ENCODE measurements around the gene MIS12.
A peak's percentile ranks its signal among the peaks of the same experiment; 100 is the strongest.

The MIS12 gene

GRCh38 chr17:5522476-5522875 is 36.1 kb downstream of the MIS12 start:
- Histone ChIP-seq H3K27me3 (ENCODE audit: insufficient read depth, poor library complexity, severe bottlenecking) (no peaks in the 10 kb centered on the region), H3K4me3 (ENCODE audit: severe bottlenecking) (no peak overlapping the region), H3K9me3 (ENCODE audit: severe bottlenecking) (no peaks in the 10 kb centered on the region), H3K4me1 (ENCODE audit: insufficient read depth, poor library complexity, severe bottlenecking) (no peaks in the 10 kb centered on the region), H3K36me3 (ENCODE audit: low read depth) (0 out of 2 replicates have a peak, but pooled peaks cover 9% of the 10 kb centered on the region), H3K27ac (ENCODE audit: poor library complexity, severe bottlenecking) (no peak overlapping the region)
- ATAC-seq (ENCODE audit: low read depth) (no peak), DNase-seq (ENCODE audit: low spot score) (no peak)
- no peak for TF ChIP-seq CTCF (IDR thresholded peaks at IDR 0.05; ENCODE audit: poor library complexity, severe bottlenecking)

- Histone ChIP-seq H3K27ac (ENCODE audit: poor library complexity, severe bottlenecking) (no peak overlapping the region), H3K27me3 (ENCODE audit: insufficient read depth, poor library complexity, severe bottlenecking) (no peaks in the 10 kb centered on the region), H3K4me1 (ENCODE audit: insufficient read depth, poor library complexity, severe bottlenecking) (no peaks in the 10 kb centered on the region), H3K4me3 (ENCODE audit: severe bottlenecking) (no peak overlapping the region), H3K36me3 (ENCODE audit: low read depth) (0 out of 2 replicates have a peak, but pooled peaks cover 9% of the 10 kb centered on the region), H3K9me3 (ENCODE audit: severe bottlenecking) (no peaks in the 10 kb centered on the region)
- no peak for DNase-seq (ENCODE audit: low spot score)
- no peak for ATAC-seq (ENCODE audit: low read depth)
- TF ChIP-seq CTCF (IDR thresholded peaks at IDR 0.05; ENCODE audit: poor library complexity, severe bottlenecking): no peak
These were observed 36.9 kb downstream of the MIS12 start for GRCh38 chr17:5523249-5523648.

- H3K36me3 ChIP-seq (ENCODE audit: low read depth): peaks cover 37% of the 10 kb centered on the region
- H3K27me3 ChIP-seq (ENCODE audit: insufficient read depth, poor library complexity, severe bottlenecking): no peaks in the 10 kb centered on the region
- H3K27ac ChIP-seq (ENCODE audit: poor library complexity, severe bottlenecking): peak overlapping the region; percentile 41
- no peaks in the 10 kb centered on the region for H3K4me1 ChIP-seq (ENCODE audit: insufficient read depth, poor library complexity, severe bottlenecking)
- H3K9me3 ChIP-seq (ENCODE audit: severe bottlenecking): no peaks in the 10 kb centered on the region
- DNase-seq (ENCODE audit: low spot score): no peak
- TF ChIP-seq CTCF (IDR thresholded peaks at IDR 0.05; ENCODE audit: poor library complexity, severe bottlenecking): no peak
- ATAC-seq (ENCODE audit: low read depth): peak; percentile 94
- H3K4me3 ChIP-seq (ENCODE audit: severe bottlenecking): no peak overlapping the region
These were observed 40.6 kb downstream of the MIS12 start for GRCh38 chr17:5526821-5527598.

GRCh38 chr17:5527601-5528250 is 41.4 kb downstream of the MIS12 start:
- no peaks in the 10 kb centered on the region for H3K9me3 ChIP-seq (ENCODE audit: severe bottlenecking)
- ATAC-seq (ENCODE audit: low read depth) (no peak), DNase-seq (ENCODE audit: low spot score) (no peak)
- H3K4me1 ChIP-seq (ENCODE audit: insufficient read depth, poor library complexity, severe bottlenecking): no peaks in the 10 kb centered on the region
- peak overlapping the region; percentile 41 for H3K27ac ChIP-seq (ENCODE audit: poor library complexity, severe bottlenecking)
- no peak for TF ChIP-seq CTCF (IDR thresholded peaks at IDR 0.05; ENCODE audit: poor library complexity, severe bottlenecking)
- H3K36me3 ChIP-seq (ENCODE audit: low read depth): peaks cover 42% of the 10 kb centered on the region
- no peak overlapping the region for H3K4me3 ChIP-seq (ENCODE audit: severe bottlenecking)
- no peaks in the 10 kb centered on the region for H3K27me3 ChIP-seq (ENCODE audit: insufficient read depth, poor library complexity, severe bottlenecking)
